LNCaP clone FGC (cell line): ENCODE measurements around the gene BUB1B.

Experiments used
- DNase-seq: peaks from one replicate; pipeline ENCODE4 v3.0.0-alpha.2; 2011; ENCODE audit warnings: low read depth
- H3K4me3 ChIP-seq: 2 replicates; pipeline ENCODE4 v1.5.1; 2011; ENCODE audit warnings: mild to moderate bottlenecking, low read depth, low read length, control low read depth
- CTCF ChIP-seq: IDR thresholded peaks from 2 replicates; pipeline ENCODE4 v1.5.1; 2012; ENCODE audit warnings: mild to moderate bottlenecking; ENCODE audit not compliant: control insufficient read depth, insufficient read depth; ENCODE audit errors: extremely low read depth

The BUB1B gene

GRCh38 chr15:40239404-40239692, 78.5 kb downstream of the BUB1B start:
- no peak for TF ChIP-seq CTCF
- no peak overlapping the region for H3K4me3 ChIP-seq
- DNase-seq, result no peak

GRCh38 chr15:40239693-40240618, 79.1 kb downstream of the BUB1B start:
- H3K4me3 ChIP-seq, result no peak overlapping the region
- no peak for TF ChIP-seq CTCF
- no peak for DNase-seq

- H3K4me3 ChIP-seq, result no peak overlapping the region
- no peak for TF ChIP-seq CTCF
- no peak for DNase-seq
Observed at GRCh38 chr15:40240619-40241221, 79.9 kb downstream of the BUB1B start.

GRCh38 chr15:40241269-40242212, 80.7 kb downstream of the BUB1B start:
- no peak for DNase-seq
- no peak overlapping the region for H3K4me3 ChIP-seq
- no peak for TF ChIP-seq CTCF

GRCh38 chr15:40242213-40242599, 81.3 kb downstream of the BUB1B start:
- no peak overlapping the region for H3K4me3 ChIP-seq
- no peak for TF ChIP-seq CTCF
- no peak for DNase-seq

GRCh38 chr15:40242601-40243000, 81.7 kb downstream of the BUB1B start:
- no peak for TF ChIP-seq CTCF
- H3K4me3 ChIP-seq, result no peak overlapping the region
- DNase-seq, result no peak
